H1 (cell line): Measurements from ENCODE around the gene PTPRT. TPM values are rescaled to one million over a fixed set of nuclear protein-coding genes. Genes with fewer than 3 reads are reported as not detected.

ENCODE experiments used
- RAD21 ChIP-seq, 2 experiments: IDR thresholded peaks in 1 of 2; conservative IDR thresholded peaks in 1 of 2; 2 replicates each; pipeline ENCODE4 v1.6.1; 2011; ENCODE audit warnings: low read depth in 2 of 2, low read length in 2 of 2, improper control_type of control experiment in 1 of 2, inconsistent platforms in 1 of 2, mild to moderate bottlenecking in 1 of 2, moderate library complexity in 1 of 2
- polyA plus RNA-seq, 7 experiments: library from polyadenylated mRNA; depleted of rRNA in 3 of 7; stranded (reverse) in 5 of 7; unstranded in 2 of 7; fragments of >200 nt in 5 of 7; fragments of 200-250 nt in 2 of 7; gene quantifications; 1 replicate in 5 of 7; 2 replicates in 1 of 7; 4 replicates in 1 of 7; pipeline versions ENCODE4 v1.2.1 to v1.2.3, GENCODE V29; 2011 to 2013; ENCODE audit warnings: missing spikeins in 2 of 7, mixed read lengths in 2 of 7
- total RNA-seq: library from RNA; stranded (reverse); fragmentation: NEBNext Ultra II Directional; extraction: Animal tissue kit (Norgen Biotek cat#: 25700); gene quantifications from 2 replicates; pipeline ENCODE4 v1.2.1, GENCODE V29; 2021
- TF ChIP-seq, protein P1 (sequence below): IDR thresholded peaks from 2 replicates; pipeline ENCODE4 v1.6.1; 2011; ENCODE audit warnings: low read length, improper control_type of control experiment

PTPRT gene
- total and polyA plus RNA-seq, 2 of the 8 experiments (the other 6 are each of a cell fraction or from before 2014, with no cell fraction given): 0.33 to 1.8 TPM

DNA sequence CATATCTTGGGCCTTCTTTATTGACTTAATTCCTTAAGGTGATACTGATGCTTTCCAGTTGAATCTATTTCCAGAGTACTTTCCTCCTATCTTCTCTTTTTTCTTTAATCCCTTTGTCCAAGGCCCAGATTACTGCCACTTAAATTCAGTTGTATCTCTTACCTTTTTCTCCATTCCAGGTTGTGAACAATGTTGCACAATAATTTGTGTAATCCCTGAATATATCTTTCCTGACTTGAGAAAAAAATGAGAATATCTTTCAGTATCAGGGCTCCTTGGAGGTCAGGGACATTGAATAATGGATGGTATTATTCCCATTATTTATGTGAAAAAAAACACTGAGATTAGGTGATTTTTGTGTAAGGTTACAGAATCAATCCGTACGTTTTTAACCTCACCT lies 683.3 kb downstream of the PTPRT start (continued):
- TF ChIP-seq, protein P1, sequence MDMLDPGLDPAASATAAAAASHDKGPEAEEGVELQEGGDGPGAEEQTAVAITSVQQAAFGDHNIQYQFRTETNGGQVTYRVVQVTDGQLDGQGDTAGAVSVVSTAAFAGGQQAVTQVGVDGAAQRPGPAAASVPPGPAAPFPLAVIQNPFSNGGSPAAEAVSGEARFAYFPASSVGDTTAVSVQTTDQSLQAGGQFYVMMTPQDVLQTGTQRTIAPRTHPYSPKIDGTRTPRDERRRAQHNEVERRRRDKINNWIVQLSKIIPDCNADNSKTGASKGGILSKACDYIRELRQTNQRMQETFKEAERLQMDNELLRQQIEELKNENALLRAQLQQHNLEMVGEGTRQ: no peak
- TF ChIP-seq RAD21 (IDR thresholded peaks at IDR 0.05 in 1 of 2, conservative IDR thresholded peaks at IDR 0.05 in 1 of 2; ENCODE audit: low read depth in 2 of 2, low read length in 2 of 2): no peak
